Hypothalamus (tissue), 51 donors: ENCODE measurements around the gene SCYL1.
A peak's percentile ranks its signal among the peaks of the same experiment; 100 is the strongest.

ENCODE experiments used
- DNase-seq, 51 donors: peaks; one replicate each; lab custom pipeline; 2025; lab: John Stamatoyannopoulos, UW

The SCYL1 gene

DNA sequence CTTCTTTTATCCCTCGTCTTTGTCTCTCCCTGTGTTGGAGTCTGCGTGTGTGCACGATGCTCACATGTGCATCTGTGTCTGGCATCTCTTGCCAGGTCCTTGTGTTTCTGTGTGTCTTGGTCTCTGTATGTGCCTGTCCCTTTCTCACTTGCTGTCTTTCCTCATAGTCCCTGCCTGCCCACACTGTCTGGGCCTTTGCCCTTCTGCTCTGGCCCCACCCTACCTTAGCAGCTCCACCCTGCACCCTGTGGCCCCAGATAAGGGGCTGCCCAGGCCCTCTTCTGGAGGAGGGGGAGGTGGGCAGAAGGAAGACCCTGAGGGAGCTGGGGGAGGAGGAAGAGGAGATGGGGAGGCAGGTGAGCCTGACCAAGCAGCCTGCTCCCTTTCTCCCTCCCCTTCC lies 53.8 kb downstream of the SCYL1 start:
- no peak for DNase-seq

DNA sequence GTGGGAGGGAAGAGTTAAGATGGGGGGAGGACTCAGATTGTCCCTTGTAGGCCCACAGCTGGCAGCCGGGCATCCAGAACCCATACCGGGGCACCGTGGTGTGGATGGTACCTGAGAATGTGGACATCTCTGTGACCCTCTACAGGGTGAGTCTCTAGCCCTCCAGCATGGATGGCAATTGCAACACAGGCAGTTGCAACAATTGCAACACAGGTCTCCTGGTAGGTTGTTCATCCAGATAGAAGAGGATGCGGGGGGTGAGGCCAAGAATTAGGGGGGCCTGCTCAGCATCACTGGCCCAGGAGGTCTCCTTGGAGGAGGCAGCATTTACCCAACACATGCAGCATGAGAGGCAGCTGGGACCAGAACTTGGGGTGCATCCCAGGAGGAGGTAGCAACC lies 54.4 kb downstream of the SCYL1 start:
- no peak for DNase-seq

DNA sequence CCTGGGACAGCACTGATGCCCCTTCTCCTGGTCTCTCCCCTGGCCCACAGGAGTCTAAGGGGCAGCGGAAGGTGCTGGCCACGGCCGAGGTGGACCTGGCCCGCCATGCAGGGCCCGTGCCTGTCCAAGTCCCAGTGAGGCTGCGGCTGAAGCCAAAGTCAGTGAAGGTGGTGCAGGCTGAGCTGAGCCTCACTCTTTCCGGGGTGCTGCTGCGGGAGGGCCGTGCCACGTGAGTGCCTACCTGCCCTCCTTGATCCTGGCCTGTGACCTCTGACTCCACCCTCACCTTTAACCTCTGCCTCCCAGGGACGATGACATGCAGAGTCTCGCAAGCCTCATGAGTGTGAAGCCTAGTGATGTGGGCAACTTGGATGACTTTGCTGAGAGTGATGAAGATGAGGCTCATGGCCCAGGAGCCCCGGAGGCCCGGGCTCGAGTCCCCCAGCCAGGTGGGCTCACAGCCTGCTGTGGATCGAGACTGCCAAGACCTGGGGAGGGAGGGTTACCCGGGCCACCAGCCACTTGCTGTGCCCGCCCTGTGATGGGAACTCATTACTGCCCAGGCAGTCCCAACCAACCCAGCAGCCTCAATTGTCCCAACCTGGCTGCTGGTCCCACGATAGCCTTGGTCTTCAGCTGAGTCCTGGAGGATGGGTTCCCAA lies 55.3 kb downstream of the SCYL1 start:
- DNase-seq, result no peak

DNA sequence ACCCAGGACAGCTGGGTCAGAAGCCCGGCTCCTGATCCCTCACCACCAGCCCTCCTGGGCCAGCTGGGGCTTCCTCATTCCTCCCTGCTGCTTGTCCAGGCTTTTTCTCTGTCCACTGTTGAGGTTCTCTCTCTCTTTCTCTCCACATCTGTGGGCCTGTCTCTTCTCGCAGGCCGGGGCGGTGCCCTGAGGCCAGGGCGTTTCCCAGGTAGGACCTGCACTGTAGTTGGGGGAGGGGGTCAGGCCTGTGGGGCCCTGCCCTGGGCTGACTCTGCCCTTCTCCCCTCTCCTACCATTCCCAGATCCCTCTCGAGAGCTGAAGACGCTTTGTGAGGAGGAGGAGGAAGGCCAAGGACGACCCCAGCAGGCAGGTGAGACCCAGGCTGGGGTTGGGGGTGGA lies 55.9 kb downstream of the SCYL1 start:
- DNase-seq, result no peak

DNA sequence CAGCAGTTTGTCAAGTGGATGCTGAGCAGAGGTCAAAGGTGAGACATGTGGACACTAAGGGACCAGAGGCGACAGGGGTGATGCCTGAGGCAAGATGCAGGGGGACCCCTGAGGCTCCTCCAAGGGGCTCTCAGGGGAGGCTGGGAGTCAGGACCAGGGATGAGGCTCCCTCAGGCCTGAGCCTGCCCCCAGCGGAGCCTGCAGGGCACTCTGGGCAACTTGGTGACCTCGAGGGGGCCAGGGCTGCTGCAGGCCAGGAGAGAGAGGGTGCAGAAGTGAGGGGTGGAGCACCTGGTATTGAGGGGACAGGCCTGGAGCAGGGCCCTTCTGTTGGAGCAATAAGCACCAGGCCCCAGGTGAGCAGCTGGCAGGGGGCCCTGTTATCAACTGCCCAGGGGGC lies 57.0 kb downstream of the SCYL1 start:
- DNase-seq, result no peak

DNA sequence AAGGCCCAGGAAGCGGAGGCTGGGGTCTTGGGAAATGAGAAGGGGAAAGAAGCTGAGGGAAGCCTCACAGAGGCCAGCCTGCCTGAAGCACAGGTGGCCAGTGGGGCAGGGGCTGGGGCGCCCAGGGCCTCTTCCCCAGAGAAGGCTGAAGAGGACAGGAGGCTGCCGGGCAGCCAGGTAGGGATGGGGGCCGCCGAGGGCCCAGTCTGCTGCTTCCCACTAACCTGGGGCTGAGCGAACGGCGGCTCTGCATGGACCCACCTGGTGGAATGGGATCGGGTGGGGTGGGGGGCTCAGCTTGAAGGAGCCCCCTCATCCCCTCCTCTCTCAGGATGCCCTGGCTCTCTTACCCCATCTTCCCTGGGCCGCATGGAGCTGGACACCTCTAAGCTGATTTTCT lies 58.7 kb downstream of the SCYL1 start:
- DNase-seq, result no peak

DNA sequence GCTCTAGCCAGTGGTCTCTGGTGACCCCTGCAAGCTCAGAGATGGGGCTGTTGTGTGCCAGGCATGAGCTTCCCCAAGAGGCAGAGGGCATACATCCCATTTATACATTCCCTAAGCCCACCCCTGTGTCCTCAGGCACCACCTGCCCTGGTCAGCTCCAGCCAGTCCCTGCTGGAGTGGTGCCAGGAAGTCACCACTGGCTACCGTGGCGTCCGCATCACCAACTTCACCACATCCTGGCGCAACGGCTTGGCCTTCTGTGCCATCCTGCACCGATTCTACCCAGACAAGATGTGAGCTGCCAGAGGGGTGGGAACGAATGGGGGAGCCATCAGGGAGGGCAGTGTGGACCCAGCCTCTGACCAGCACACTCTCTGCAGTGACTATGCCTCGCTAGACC lies 59.2 kb downstream of the SCYL1 start:
- no peak for DNase-seq

DNA sequence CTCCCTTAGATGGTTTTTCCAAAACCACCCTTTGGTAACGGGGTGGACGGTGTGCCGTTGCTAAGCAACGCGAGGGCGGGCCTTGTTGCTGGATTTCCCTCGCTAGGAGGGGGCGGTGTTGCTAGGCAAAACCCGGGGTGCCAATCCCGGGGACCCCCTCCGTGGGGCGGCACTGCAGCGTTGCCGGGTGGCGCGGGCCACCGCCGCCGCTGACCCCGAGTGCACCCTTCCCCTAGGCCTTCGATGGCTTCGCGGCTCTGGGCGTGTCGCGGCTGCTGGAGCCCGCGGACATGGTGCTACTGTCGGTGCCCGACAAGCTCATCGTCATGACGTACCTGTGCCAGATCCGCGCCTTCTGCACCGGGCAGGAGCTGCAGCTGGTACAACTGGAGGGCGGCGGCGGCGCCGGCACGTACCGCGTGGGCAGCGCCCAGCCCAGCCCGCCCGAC lies 59.9 kb downstream of the SCYL1 start:
- peak in 19 of 51 donors; percentile 9 to 67 (median 28) for DNase-seq

DNA sequence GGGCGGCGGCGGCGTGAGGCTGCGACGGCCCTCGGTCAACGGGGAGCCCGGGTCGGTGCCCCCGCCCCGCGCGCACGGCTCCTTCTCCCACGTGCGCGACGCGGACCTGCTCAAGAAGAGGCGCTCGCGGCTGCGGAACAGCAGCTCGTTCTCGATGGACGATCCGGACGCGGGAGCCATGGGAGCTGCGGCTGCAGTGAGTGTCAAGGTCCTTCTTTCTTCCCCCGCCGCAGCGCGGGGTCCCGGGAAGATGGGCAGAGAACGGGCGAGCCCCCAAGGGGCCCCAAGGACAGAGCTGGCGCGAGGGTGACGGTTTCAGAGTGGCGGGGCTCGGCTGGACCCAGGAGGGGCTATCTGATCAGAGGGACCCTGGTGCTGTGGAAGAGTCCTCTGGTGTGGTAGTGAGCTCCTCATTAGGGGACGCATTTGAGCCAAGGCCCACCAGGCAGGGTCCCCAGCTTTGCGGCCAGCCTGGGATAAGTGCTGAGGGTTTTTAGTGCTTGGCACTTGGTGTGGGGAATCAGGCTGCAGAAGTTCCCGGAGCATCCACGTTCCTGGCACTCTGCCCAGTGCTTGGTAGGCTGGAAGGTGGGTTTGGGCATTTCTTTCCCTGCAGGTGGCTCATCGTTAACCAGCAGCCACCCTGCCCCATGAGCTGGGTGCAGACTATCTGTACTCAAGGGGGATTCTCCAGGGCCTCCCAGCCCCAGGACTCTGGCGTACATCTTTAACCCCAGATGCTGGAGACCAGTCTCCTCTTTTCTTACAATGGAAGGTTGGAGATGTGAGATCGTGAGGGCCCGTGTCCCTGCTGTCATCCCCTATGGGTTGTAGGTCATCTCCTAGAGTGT lies 60.7 kb downstream of the SCYL1 start:
- DNase-seq, result no peak

DNA sequence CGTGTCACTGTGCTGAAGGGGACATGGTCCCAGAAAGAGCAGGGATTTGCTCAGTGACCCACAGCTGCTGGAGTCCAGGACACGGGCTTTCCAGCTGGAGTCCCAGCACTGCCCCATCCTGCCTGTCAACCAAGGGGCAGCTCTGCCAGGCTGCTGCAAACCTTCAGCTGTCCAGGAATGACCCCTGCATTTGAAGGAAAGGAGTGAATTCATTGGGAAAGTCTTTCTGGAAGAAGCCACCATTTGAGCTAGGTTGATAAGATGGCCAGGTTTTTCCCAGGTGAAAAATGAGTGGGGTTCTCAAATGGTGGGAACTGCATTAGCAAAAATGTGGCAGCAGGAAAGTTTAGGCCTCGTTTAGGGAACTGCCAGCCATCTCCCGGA lies 61.4 kb downstream of the SCYL1 start:
- DNase-seq, result no peak

DNA sequence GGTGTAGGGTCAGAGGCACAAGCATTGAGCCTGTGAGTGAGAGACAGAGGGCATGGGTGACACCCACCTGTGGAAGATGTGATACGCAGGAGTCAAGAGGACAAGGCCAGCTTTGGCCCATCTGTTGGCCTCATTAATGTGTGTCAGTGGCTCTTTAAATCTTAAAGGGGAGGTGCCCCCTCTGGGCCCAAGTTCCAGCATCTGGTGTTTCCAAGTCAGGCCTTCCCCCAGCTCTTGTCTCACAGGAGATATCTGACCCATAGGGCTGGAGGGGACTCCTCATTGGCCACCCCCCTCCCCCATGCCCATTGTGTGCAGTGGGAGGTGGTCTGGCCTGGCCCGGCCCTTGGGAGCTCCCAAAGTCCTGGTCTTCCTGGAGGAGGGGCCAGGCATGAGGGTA lies 61.8 kb downstream of the SCYL1 start:
- DNase-seq, result no peak
